ENCODE results near the gene HOXA6. TPM values are rescaled to one million over a fixed set of nuclear protein-coding genes. Genes with fewer than 3 reads are reported as not detected.

HOXA6 gene
- total and polyA plus RNA-seq, 2 donors (not counting 3 experiments of a cell fraction or from before 2014, with no cell fraction given), result 10.0 to 20.7 TPM

GRCh38 chr7:27188386-27189294 is 41.1 kb upstream of the HOXA6 start:
- H3K27ac ChIP-seq (ENCODE audit: insufficient read depth, low read depth, low read length), result peak overlapping the region; percentile 90
- intact Hi-C loops (cut with micrococcal nuclease), result loop anchor here (2.0 to 5.0 kb wide), 3 partner anchors 474 to 1331 kb away; partner anchors contain the start of gene HIBADH
- H3K9me1 ChIP-seq (replicated peaks; ENCODE audit: control insufficient read depth, extremely low read depth, insufficient read depth, low read length), result no peaks in the 10 kb centered on the region
- H3K79me2 ChIP-seq (ENCODE audit: control insufficient read depth, insufficient read depth, low read length), result peaks cover 40% of the 10 kb centered on the region
- TF ChIP-seq FOS (IDR thresholded peaks at IDR 0.05; ENCODE audit: borderline replicate concordance, insufficient read depth, low read length), result peak; percentile 30
- peak; percentile 53 for TF ChIP-seq POLR2A (IDR thresholded peaks at IDR 0.05; ENCODE audit: low read depth, low read length)
- no peak for TF ChIP-seq JUN (IDR thresholded peaks at IDR 0.05; ENCODE audit: borderline replicate concordance, insufficient read depth, insufficient read length, low read depth)
- TF ChIP-seq MYC (IDR thresholded peaks at IDR 0.05; ENCODE audit: low read depth, low read length), result no peak
- TF ChIP-seq POLR2AphosphoS5 (IDR thresholded peaks at IDR 0.05; ENCODE audit: insufficient read depth, low read depth, low read length), result peak; percentile 44
- H3K4me1 ChIP-seq (ENCODE audit: control insufficient read depth, extremely low read depth, insufficient read depth, low read length), result peaks cover 50% of the 10 kb centered on the region
- peak overlapping the region; percentile 5 for H2AFZ ChIP-seq (ENCODE audit: low read depth, low read length)
- BruUV-seq (replicated peaks), result TSS peak; percentile 43
- peak overlapping the region; percentile 6 to 48 (median 44) for H3K4me3 ChIP-seq (replicated peaks in 1 of 3; ENCODE audit: insufficient read depth in 1 of 3, low read depth in 1 of 3, low read length in 3 of 3)
- POLR2A ChIA-PET, result no interaction called here
- peak; percentile 81 for DNase-seq (ENCODE audit: low read depth, low spot score)
- CTCF ChIA-PET, result interaction anchor here (1.6 to 5.0 kb wide), 2 partner anchors 9 to 905 kb away, joined by 4 to 42 read pairs; no protein-coding TSS in a partner anchor
- no peaks in the 10 kb centered on the region for H3K9me3 ChIP-seq (replicated peaks; ENCODE audit: control insufficient read depth, insufficient read depth, low read length)
- H3K9ac ChIP-seq (replicated peaks; ENCODE audit: extremely low read depth, insufficient read depth, low read length), result peak overlapping the region; percentile 77
- FAIRE-seq, result peak; percentile 99
- dilution Hi-C loops (cut with MboI; ENCODE audit: extremely low pct_ligation_motif_present, low sequenced_read_pairs), result no loop called here
- peaks cover 2 to 7% of the 10 kb centered on the region in 2 experiments for H3K27me3 ChIP-seq (ENCODE audit: control insufficient read depth in 2 of 2, insufficient read depth in 2 of 2, low read length in 2 of 2)
- no peaks in the 10 kb centered on the region for H4K20me1 ChIP-seq (replicated peaks; ENCODE audit: control insufficient read depth, extremely low read depth, insufficient read depth, low read length)
- H3K4me2 ChIP-seq (ENCODE audit: insufficient read depth, low read length), result peak overlapping the region; percentile 82
- no peaks in the 10 kb centered on the region for H3K36me3 ChIP-seq (ENCODE audit: control insufficient read depth in 2 of 2, extremely low read depth in 1 of 2, insufficient read depth in 2 of 2, low read length in 2 of 2)

Data from endothelial cell of umbilical vein (primary cell).